Mesenchymal stem cell (in vitro differentiated cells and primary cell): ENCODE data around the gene PADI3.

Experiments
- DNase-seq: peaks from one replicate; pipeline ENCODE4 v3.0.0-alpha.2; 2013
- H2AFZ ChIP-seq: one replicate; pipeline ENCODE4 v1.6.1; 2013; ENCODE audit warnings: low read depth, mild to moderate bottlenecking, control low read depth, inconsistent platforms, low read length, moderate library complexity
- H2AK5ac ChIP-seq: 2 replicates; pipeline ENCODE4 v1.6.1; 2013; ENCODE audit warnings: low read length, moderate library complexity, mild to moderate bottlenecking, inconsistent platforms; ENCODE audit not compliant: severe bottlenecking
- H2BK120ac ChIP-seq: one replicate; pipeline ENCODE4 v1.6.1; 2013; ENCODE audit warnings: low read depth, mild to moderate bottlenecking, inconsistent platforms, low read length, moderate library complexity
- H2BK12ac ChIP-seq, 2 experiments: one replicate each; pipeline ENCODE4 v1.6.1; 2013; ENCODE audit warnings: inconsistent platforms in 2 of 2, low read length in 2 of 2, mild to moderate bottlenecking in 2 of 2, moderate library complexity in 2 of 2, control low read depth in 1 of 2
- H2BK15ac ChIP-seq: one replicate; pipeline ENCODE4 v1.6.1; 2013; ENCODE audit warnings: mild to moderate bottlenecking, low read depth, inconsistent platforms; ENCODE audit not compliant: poor library complexity, severe bottlenecking
- H2BK5ac ChIP-seq: 2 replicates; pipeline ENCODE4 v1.6.1; 2013; ENCODE audit warnings: low read depth, mild to moderate bottlenecking, low read length, control low read depth, inconsistent platforms; ENCODE audit not compliant: poor library complexity, severe bottlenecking
- H3K14ac ChIP-seq, 2 experiments: one replicate each; pipeline ENCODE4 v1.6.1; 2013; ENCODE audit warnings: inconsistent platforms in 2 of 2, low read length in 2 of 2, control low read depth in 1 of 2, mild to moderate bottlenecking in 1 of 2, moderate library complexity in 1 of 2
- H3K18ac ChIP-seq, 2 experiments: one replicate each; pipeline ENCODE4 v1.6.1; 2013; ENCODE audit warnings: inconsistent platforms in 2 of 2, low read length in 2 of 2, control low read depth in 1 of 2, low read depth in 1 of 2, mild to moderate bottlenecking in 1 of 2
- H3K23ac ChIP-seq, 2 experiments: one replicate each; pipeline ENCODE4 v1.6.1; 2013; ENCODE audit warnings: inconsistent platforms in 2 of 2, low read length in 2 of 2, mild to moderate bottlenecking in 2 of 2, moderate library complexity in 2 of 2, control low read depth in 1 of 2
- H3K27ac ChIP-seq: 2 replicates; pipeline ENCODE4 v1.5.1; 2013; ENCODE audit warnings: mild to moderate bottlenecking, moderate library complexity, low read length, control low read depth, inconsistent platforms; ENCODE audit not compliant: poor library complexity, severe bottlenecking
- H3K27me3 ChIP-seq, 2 experiments: 2 replicates each; pipeline versions ENCODE4 v1.6.1 to v1.7.0; 2013; ENCODE audit warnings: low read length in 2 of 2, mild to moderate bottlenecking in 2 of 2, moderate library complexity in 2 of 2, control low read depth in 1 of 2, inconsistent platforms in 1 of 2; ENCODE audit not compliant: control insufficient read depth in 1 of 2, insufficient read depth in 1 of 2
- H3K36me3 ChIP-seq, 2 experiments: 2 replicates each; pipeline versions ENCODE4 v1.6.1 to v1.7.0; 2013; ENCODE audit warnings: low read length in 2 of 2, control low read depth in 1 of 2, inconsistent platforms in 1 of 2, low read depth in 1 of 2, mild to moderate bottlenecking in 1 of 2; ENCODE audit not compliant: insufficient read depth in 2 of 2, control insufficient read depth in 1 of 2
- H3K4ac ChIP-seq, 2 experiments: one replicate each; pipeline ENCODE4 v1.6.1; 2013; ENCODE audit warnings: inconsistent platforms in 2 of 2, low read length in 2 of 2, mild to moderate bottlenecking in 2 of 2, moderate library complexity in 2 of 2, control low read depth in 1 of 2, low read depth in 1 of 2
- H3K4me1 ChIP-seq: 2 replicates; pipeline ENCODE4 v1.6.1; 2013; ENCODE audit warnings: low read depth, low read length, control low read depth; ENCODE audit not compliant: control insufficient read depth, insufficient read depth
- H3K4me2 ChIP-seq: 2 replicates; pipeline ENCODE4 v1.6.1; 2013; ENCODE audit warnings: low read length, mild to moderate bottlenecking, inconsistent platforms; ENCODE audit not compliant: poor library complexity, severe bottlenecking
- H3K4me3 ChIP-seq, 2 experiments: 2 replicates each; pipeline versions ENCODE4 v1.5.1 to v1.7.0; 2013; ENCODE audit warnings: low read length in 2 of 2, mild to moderate bottlenecking in 2 of 2, control low read depth in 1 of 2, low read depth in 1 of 2; ENCODE audit not compliant: insufficient read depth in 1 of 2
- H3K79me1 ChIP-seq: replicated peaks from 2 replicates; pipeline ENCODE4 v1.6.1; 2013; ENCODE audit warnings: mild to moderate bottlenecking, control low read depth, low read length, inconsistent platforms; ENCODE audit not compliant: poor library complexity, severe bottlenecking
- H3K9ac ChIP-seq: 2 replicates; pipeline ENCODE4 v1.7.0; 2013; ENCODE audit warnings: mild to moderate bottlenecking, low read length, moderate library complexity
- H3K9me3 ChIP-seq: 2 replicates; pipeline ENCODE4 v1.7.0; 2013; ENCODE audit warnings: mild to moderate bottlenecking, low read length; ENCODE audit not compliant: control insufficient read depth
- H4K8ac ChIP-seq: one replicate; pipeline ENCODE4 v1.6.1; 2013; ENCODE audit warnings: inconsistent platforms, mild to moderate bottlenecking, low read length, moderate library complexity
- H4K91ac ChIP-seq: one replicate; pipeline ENCODE4 v1.6.1; 2013; ENCODE audit warnings: mild to moderate bottlenecking, low read length, inconsistent platforms
- WGBS: methylation state at CpG from one replicate; pipeline ENCODE4 v1.1.7; 2013; ENCODE audit warnings: mixed read lengths; 5-methylcytosine and 5-hydroxymethylcytosine counted together

Gene PADI3

DNA sequence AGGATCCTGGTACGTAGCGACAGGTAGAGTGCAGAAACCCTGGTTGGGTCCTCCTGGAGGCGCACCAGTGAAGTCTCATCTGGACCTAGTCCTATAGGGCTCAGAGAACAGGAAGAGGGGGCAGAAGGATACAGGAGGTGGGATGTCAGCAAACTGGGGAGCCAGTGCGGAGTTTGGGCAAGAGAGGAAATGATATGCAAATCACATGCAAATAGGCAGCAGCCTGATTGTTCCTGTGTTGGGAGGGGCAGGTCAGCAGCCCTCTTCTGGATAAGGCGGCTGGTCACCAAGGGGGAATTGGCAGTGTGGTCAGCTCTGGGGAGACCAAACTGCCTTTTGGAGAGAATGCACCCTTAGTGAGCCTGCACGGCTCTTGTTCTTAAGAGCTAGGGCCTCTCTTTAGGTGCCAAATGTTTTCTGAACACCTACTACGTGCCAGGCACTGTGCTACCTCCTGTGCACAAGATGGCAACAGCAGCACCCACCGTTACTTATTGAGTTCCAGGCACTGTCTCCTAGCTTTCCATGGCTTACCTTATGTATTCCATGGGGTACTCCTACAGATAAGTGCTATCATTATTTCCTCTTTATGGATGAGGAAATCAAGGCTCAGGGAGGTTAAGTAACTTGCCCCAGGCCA is 18.1 kb upstream of the PADI3 start:
- 74% methylated on average over 8 of the region's 8 CpGs for WGBS
- H3K14ac ChIP-seq: no peak overlapping the region

GRCh38 chr1:17232759-17233661 is 15.9 kb upstream of the PADI3 start:
- H2AFZ ChIP-seq: no peak overlapping the region
- H3K79me1 ChIP-seq: no peaks in the 10 kb centered on the region
- H3K23ac ChIP-seq: no peak overlapping the region
- H3K27ac ChIP-seq: peak overlapping the region; percentile 99
- peak overlapping the region; percentile 94 for H2BK15ac ChIP-seq
- H3K9ac ChIP-seq: no peak overlapping the region
- H2AK5ac ChIP-seq: peak overlapping the region; percentile 100
- H4K8ac ChIP-seq: peak overlapping the region; percentile 60
- peaks cover 31% of the 10 kb centered on the region for H3K4me1 ChIP-seq
- DNase-seq: peak; percentile 88
- peak overlapping the region; percentile 48 for H3K4me2 ChIP-seq
- peak overlapping the region; percentile 93 for H4K91ac ChIP-seq
- H3K14ac ChIP-seq: peak overlapping the region in 1 of 2 experiments; percentile 58
- H3K4ac ChIP-seq: peak overlapping the region; percentile 66 to 67
- peak overlapping the region; percentile 72 to 97 for H2BK12ac ChIP-seq
- WGBS: 71% methylated on average over 21 of the region's 22 CpGs
- no peaks in the 10 kb centered on the region for H3K36me3 ChIP-seq
- H2BK120ac ChIP-seq: peak overlapping the region; percentile 85
- no peak overlapping the region for H3K4me3 ChIP-seq
- H3K18ac ChIP-seq: peak overlapping the region; percentile 68 to 86
- peak overlapping the region; percentile 99 for H2BK5ac ChIP-seq
- H3K9me3 ChIP-seq: no peaks in the 10 kb centered on the region
- H3K27me3 ChIP-seq: peaks cover 0 to 32% of the 10 kb centered on the region in 2 experiments

More for the DNA sequence above, 18.1 kb upstream of the PADI3 start:
- Histone ChIP-seq H2AFZ (no peak overlapping the region), H3K27me3 (peaks cover 0 to 25% of the 10 kb centered on the region in 2 experiments), H3K4me3 (no peak overlapping the region), H3K18ac (no peak overlapping the region), H2BK12ac (peak overlapping the region in 1 of 2 experiments; percentile 29), H3K23ac (no peak overlapping the region), H3K4ac (no peak overlapping the region), H3K79me1 (no peaks in the 10 kb centered on the region), H3K4me1 (peaks cover 31% of the 10 kb centered on the region), H2BK5ac (peak overlapping the region; percentile 12), H4K8ac (no peak overlapping the region), H3K9ac (no peak overlapping the region), H4K91ac (no peak overlapping the region), H2AK5ac (peak overlapping the region; percentile 82), H3K36me3 (no peaks in the 10 kb centered on the region), H2BK120ac (no peak overlapping the region), H3K9me3 (no peaks in the 10 kb centered on the region), H3K27ac (no peak overlapping the region), H3K4me2 (no peak overlapping the region), H2BK15ac (no peak overlapping the region)
- DNase-seq: no peak

GRCh38 chr1:17233675-17234320 is 15.1 kb upstream of the PADI3 start:
- H3K4me3 ChIP-seq: no peak overlapping the region
- peak overlapping the region; percentile 89 for H4K91ac ChIP-seq
- peak overlapping the region; percentile 100 for H2AK5ac ChIP-seq
- peak; percentile 96 for DNase-seq
- no peaks in the 10 kb centered on the region for H3K9me3 ChIP-seq
- no peaks in the 10 kb centered on the region for H3K79me1 ChIP-seq
- H4K8ac ChIP-seq: no peak overlapping the region
- 4% methylated on average over 6 of the region's 6 CpGs for WGBS
- H3K9ac ChIP-seq: no peak overlapping the region
- H2BK15ac ChIP-seq: peak overlapping the region; percentile 63
- no peaks in the 10 kb centered on the region for H3K36me3 ChIP-seq
- H2BK5ac ChIP-seq: peak overlapping the region; percentile 97
- H3K4me1 ChIP-seq: peaks cover 30% of the 10 kb centered on the region
- peak overlapping the region; percentile 67 to 68 for H3K18ac ChIP-seq
- peak overlapping the region; percentile 85 for H2BK120ac ChIP-seq
- no peak overlapping the region for H3K23ac ChIP-seq
- H3K14ac ChIP-seq: peak overlapping the region in 1 of 2 experiments; percentile 29
- peak overlapping the region in 1 of 2 experiments; percentile 66 for H3K4ac ChIP-seq
- no peak overlapping the region for H2AFZ ChIP-seq
- peak overlapping the region; percentile 48 for H3K4me2 ChIP-seq
- peak overlapping the region; percentile 72 to 97 for H2BK12ac ChIP-seq
- H3K27me3 ChIP-seq: peaks cover 0 to 39% of the 10 kb centered on the region in 2 experiments
- H3K27ac ChIP-seq: peak overlapping the region; percentile 99
